Glutamatergic neuron (in vitro differentiated cells): ENCODE data around the gene SLITRK1. TPM values are rescaled to one million over a fixed set of nuclear protein-coding genes. Genes with fewer than 3 reads are reported as not detected.

Source experiments
- DNase-seq: peaks from one replicate; pipeline ENCODE4 v3.0.0; 2022
- H3K27ac Mint-ChIP-seq: one replicate; pipeline ENCODE4 v1.8.0; 2020; ENCODE audit warnings: mild to moderate bottlenecking, mixed read lengths, inconsistent platforms; ENCODE audit not compliant: unreplicated experiment
- H3K27me3 Mint-ChIP-seq: one replicate; pipeline ENCODE4 v1.8.0; 2020; ENCODE audit warnings: mild to moderate bottlenecking, moderate library complexity, mixed read lengths, inconsistent platforms; ENCODE audit not compliant: unreplicated experiment
- H3K36me3 Mint-ChIP-seq: one replicate; pipeline ENCODE4 v1.8.0; 2020; ENCODE audit warnings: mild to moderate bottlenecking, mixed read lengths, inconsistent platforms; ENCODE audit not compliant: unreplicated experiment
- H3K4me1 Mint-ChIP-seq: one replicate; pipeline ENCODE4 v1.8.0; 2020; ENCODE audit warnings: mild to moderate bottlenecking, low read depth, mixed read lengths, inconsistent platforms; ENCODE audit not compliant: unreplicated experiment
- H3K4me3 Mint-ChIP-seq: one replicate; pipeline ENCODE4 v1.8.0; 2020; ENCODE audit warnings: mild to moderate bottlenecking, mixed read lengths, inconsistent platforms; ENCODE audit not compliant: unreplicated experiment
- H3K9me3 Mint-ChIP-seq: one replicate; pipeline ENCODE4 v1.8.0; 2020; ENCODE audit warnings: mild to moderate bottlenecking, moderate library complexity, mixed read lengths, inconsistent platforms; ENCODE audit not compliant: unreplicated experiment
- long read RNA-seq: library from polyadenylated mRNA; unstranded; transcript quantifications from one replicate; pipeline ENCODE4 v2.0.0, GENCODE V29; 2020; ENCODE audit not compliant: unreplicated experiment
- total RNA-seq: library from RNA; stranded (reverse); fragmentation: NEBNext Ultra II Directional; extraction: Animal tissue kit (Norgen Biotek cat#: 25700); gene quantifications from one replicate; pipeline ENCODE4 v1.2.1, GENCODE V29; 2021; ENCODE audit not compliant: unreplicated experiment
- TF ChIP-seq, protein P1 (sequence below): fragments of 200-600 bp; sonication (generic); IDR thresholded peaks from one replicate; pipeline ENCODE4 v1.5.0; 2021; ENCODE audit not compliant: partially characterized antibody, unreplicated experiment

SLITRK1 gene
- 69.8 TPM for total RNA-seq
- long read RNA-seq, full-length matches to known transcripts = 9 of 10 reads
- long read RNA-seq, partial matches to known transcripts = 0 of 10 reads
- long read RNA-seq, other reads (novel, unspliced or antisense) = 1 of 10 reads

GRCh38 chr13:83881917-83882605, at the start of gene SLITRK1:
Gene SLITRK1, minus strand, starts transcription at chr13:83882474. Its CDS starts 967 bp downstream, at chr13:83881507.
- peak; percentile 79 for DNase-seq
- H3K27me3 Mint-ChIP-seq = peaks cover 15% of the 10 kb centered on the region
- TF ChIP-seq, protein P1, sequence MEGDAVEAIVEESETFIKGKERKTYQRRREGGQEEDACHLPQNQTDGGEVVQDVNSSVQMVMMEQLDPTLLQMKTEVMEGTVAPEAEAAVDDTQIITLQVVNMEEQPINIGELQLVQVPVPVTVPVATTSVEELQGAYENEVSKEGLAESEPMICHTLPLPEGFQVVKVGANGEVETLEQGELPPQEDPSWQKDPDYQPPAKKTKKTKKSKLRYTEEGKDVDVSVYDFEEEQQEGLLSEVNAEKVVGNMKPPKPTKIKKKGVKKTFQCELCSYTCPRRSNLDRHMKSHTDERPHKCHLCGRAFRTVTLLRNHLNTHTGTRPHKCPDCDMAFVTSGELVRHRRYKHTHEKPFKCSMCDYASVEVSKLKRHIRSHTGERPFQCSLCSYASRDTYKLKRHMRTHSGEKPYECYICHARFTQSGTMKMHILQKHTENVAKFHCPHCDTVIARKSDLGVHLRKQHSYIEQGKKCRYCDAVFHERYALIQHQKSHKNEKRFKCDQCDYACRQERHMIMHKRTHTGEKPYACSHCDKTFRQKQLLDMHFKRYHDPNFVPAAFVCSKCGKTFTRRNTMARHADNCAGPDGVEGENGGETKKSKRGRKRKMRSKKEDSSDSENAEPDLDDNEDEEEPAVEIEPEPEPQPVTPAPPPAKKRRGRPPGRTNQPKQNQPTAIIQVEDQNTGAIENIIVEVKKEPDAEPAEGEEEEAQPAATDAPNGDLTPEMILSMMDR = no peak
- H3K4me3 Mint-ChIP-seq = peak within 1 kb of the TSS; percentile 96
- peaks cover 24% of the 10 kb centered on the region for H3K9me3 Mint-ChIP-seq
- no peaks in the 10 kb centered on the region for H3K36me3 Mint-ChIP-seq
- H3K4me1 Mint-ChIP-seq = peaks cover 17% of the 10 kb centered on the region
- peak within 1 kb of the TSS; percentile 95 for H3K27ac Mint-ChIP-seq

DNA sequence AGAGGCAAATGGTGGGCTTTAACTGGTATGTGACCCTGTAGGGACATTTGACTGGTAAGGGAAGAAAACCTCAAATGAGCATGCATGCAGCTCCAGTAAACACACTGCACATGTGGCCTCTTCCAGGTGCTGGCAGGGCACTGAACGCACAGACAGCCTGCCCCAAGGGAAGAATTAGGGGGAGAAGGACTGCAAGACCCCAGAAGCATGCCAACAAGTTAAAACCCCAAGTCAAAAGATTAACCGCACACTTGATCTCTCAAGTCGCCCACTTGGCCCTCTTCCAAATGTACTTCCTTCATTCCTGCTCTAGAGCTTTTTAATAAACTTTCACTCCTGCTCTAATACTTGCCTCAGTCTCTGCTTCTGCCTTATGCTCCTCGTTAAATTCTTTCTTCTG, 46.9 kb upstream of the SLITRK1 start:
- H3K27me3 Mint-ChIP-seq = no peaks in the 10 kb centered on the region
- no peaks in the 10 kb centered on the region for H3K4me1 Mint-ChIP-seq
- no peak overlapping the region for H3K27ac Mint-ChIP-seq
- no peaks in the 10 kb centered on the region for H3K9me3 Mint-ChIP-seq
- TF ChIP-seq, protein P1 = no peak
- DNase-seq = no peak
- no peaks in the 10 kb centered on the region for H3K36me3 Mint-ChIP-seq
- no peak overlapping the region for H3K4me3 Mint-ChIP-seq

DNA sequence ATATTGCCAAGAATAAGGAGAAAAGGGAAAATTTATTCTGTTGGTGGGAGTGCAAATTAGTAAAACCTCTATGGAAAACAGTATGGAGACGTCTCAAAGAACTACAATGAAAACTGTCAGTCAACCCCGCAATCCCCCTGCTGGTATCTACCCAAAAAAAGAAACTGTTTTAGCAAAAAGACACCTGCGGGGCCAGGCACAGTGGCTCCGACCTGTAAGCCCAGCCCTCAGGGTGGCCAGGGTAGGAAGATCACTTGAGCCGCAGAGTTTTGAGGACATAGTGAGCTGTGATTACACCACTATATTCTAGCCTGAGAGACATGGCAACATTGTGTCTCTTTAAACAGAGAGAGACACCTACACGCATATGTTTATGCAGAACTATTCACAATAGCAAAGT, 37.5 kb upstream of the SLITRK1 start:
- Mint-ChIP-seq H3K4me1 (no peaks in the 10 kb centered on the region), H3K27ac (no peak overlapping the region), H3K4me3 (no peak overlapping the region), H3K9me3 (no peaks in the 10 kb centered on the region), H3K36me3 (no peaks in the 10 kb centered on the region), H3K27me3 (no peaks in the 10 kb centered on the region)
- TF ChIP-seq, protein P1 = no peak
- DNase-seq = no peak

DNA sequence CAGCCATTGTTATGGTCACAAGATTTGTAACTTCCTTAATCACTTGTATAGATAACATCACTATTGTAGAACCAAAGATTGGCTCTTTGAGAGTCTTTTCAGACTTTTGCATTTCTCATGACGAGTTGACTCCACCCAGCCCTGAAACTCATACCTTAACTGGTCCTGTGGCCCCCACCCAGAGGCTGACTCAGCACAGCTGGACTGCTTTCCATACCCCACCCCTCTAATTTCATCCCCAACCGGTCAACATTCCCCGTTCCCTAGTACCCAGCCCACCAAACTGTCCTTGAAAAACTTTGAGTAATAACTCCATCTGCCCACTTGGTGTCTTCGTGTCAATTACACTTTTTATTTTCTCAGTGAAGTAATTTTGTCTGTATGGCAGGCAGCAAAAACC, 32.1 kb upstream of the SLITRK1 start:
- Mint-ChIP-seq H3K9me3 (peaks cover 2% of the 10 kb centered on the region), H3K27me3 (peaks cover 2% of the 10 kb centered on the region), H3K27ac (no peak overlapping the region), H3K4me3 (no peak overlapping the region), H3K36me3 (no peaks in the 10 kb centered on the region), H3K4me1 (peaks cover 6% of the 10 kb centered on the region)
- TF ChIP-seq, protein P1 = no peak
- no peak for DNase-seq
